K562 (cell line): ENCODE data around the gene GPRIN1. TPM values are rescaled to one million over a fixed set of nuclear protein-coding genes. Genes with fewer than 3 reads are reported as not detected.

Source experiments
- BCOR ChIP-seq: fragments of 450-650 bp; IDR thresholded peaks from 2 replicates; pipeline ENCODE4 v1.6.1; 2016
- CBX5 ChIP-seq: IDR thresholded peaks from 2 replicates; pipeline ENCODE4 v1.6.1; 2014; ENCODE audit warnings: low read depth, borderline replicate concordance
- DIDO1 ChIP-seq: fragments of 450-650 bp; IDR thresholded peaks from 2 replicates; pipeline ENCODE4 v1.6.1; 2016; ENCODE audit warnings: low read depth, missing biosample characterization, missing genetic modification characterization
- ELF1 ChIP-seq: fragments of 200-800 bp; sonication (Bioruptor generic); IDR thresholded peaks from 2 replicates; pipeline ENCODE4 v1.6.1; 2016; ENCODE audit warnings: missing genetic modification characterization, missing compliant biosample characterization
- FOXP1 ChIP-seq: sonication (generic); formaldehyde crosslinking; IDR thresholded peaks from 2 replicates; pipeline ENCODE4 v1.8.0; 2022; ENCODE audit warnings: mild to moderate bottlenecking, missing genetic modification reagents
- GABPB2 ChIP-seq: fragments of 250-450 bp; sonication (Bioruptor Pico); conservative IDR thresholded peaks from 2 replicates; pipeline ENCODE4 v1.5.1; 2021; ENCODE audit warnings: mild to moderate bottlenecking
- JUN ChIP-seq, 2 experiments: sonication (generic) in 1 of 2; formaldehyde crosslinking in 1 of 2; IDR thresholded peaks; 2 replicates each; pipeline versions ENCODE4 v1.6.1 to v1.8.0; 2012 to 2022; ENCODE audit warnings: borderline replicate concordance in 2 of 2, mild to moderate bottlenecking in 2 of 2, improper control_type of control experiment in 1 of 2, low read depth in 1 of 2, low read length in 1 of 2, missing genetic modification reagents in 1 of 2
- NBN ChIP-seq: fragments of 450-650 bp; IDR thresholded peaks from 2 replicates; pipeline ENCODE4 v1.6.1; 2016; ENCODE audit warnings: low read depth, mild to moderate bottlenecking
- NFE2 ChIP-seq: IDR thresholded peaks from 2 replicates; pipeline ENCODE4 v1.6.1; 2014; ENCODE audit warnings: antibody characterized with exemption, low read depth
- NUFIP1 ChIP-seq: fragments of 450-650 bp; IDR thresholded peaks from 2 replicates; pipeline ENCODE4 v1.6.1; 2018; ENCODE audit not compliant: partially characterized antibody
- POLR2H ChIP-seq: IDR thresholded peaks from 2 replicates; pipeline ENCODE4 v1.6.1; 2016; ENCODE audit warnings: missing genetic modification characterization, low read depth, mild to moderate bottlenecking, control low read depth, missing compliant biosample characterization, moderate library complexity
- POLR3G ChIP-seq: IDR thresholded peaks from 2 replicates; pipeline ENCODE4 v1.6.1; 2011; ENCODE audit not compliant: insufficient read length, insufficient replicate concordance; ENCODE audit errors: extremely low read depth
- RBM15 ChIP-seq: fragments of 200-400 bp; formaldehyde crosslinking; IDR thresholded peaks from 2 replicates; pipeline ENCODE4 v1.6.1; 2018; ENCODE audit warnings: mild to moderate bottlenecking, low read length, moderate library complexity; ENCODE audit not compliant: insufficient read depth
- SMAD1 ChIP-seq: fragments of 150-350 bp; IDR thresholded peaks from 2 replicates; pipeline ENCODE4 v1.6.1; 2014; ENCODE audit warnings: low read length, low read depth; ENCODE audit not compliant: partially characterized antibody
- SMAD3 ChIP-seq: fragments of 450-650 bp; formaldehyde crosslinking; conservative IDR thresholded peaks from 2 replicates; pipeline ENCODE4 v1.4.0; 2020; ENCODE audit warnings: mild to moderate bottlenecking
- SREBF2 ChIP-seq: sonication (generic); formaldehyde crosslinking; IDR thresholded peaks from 2 replicates; pipeline ENCODE4 v1.4.0; 2020; ENCODE audit warnings: mild to moderate bottlenecking, missing genetic modification reagents
- TBL1XR1 ChIP-seq, 2 experiments: IDR thresholded peaks; 2 replicates each; pipeline ENCODE4 v1.6.1; 2012; ENCODE audit warnings: improper control_type of control experiment in 2 of 2, low read length in 2 of 2, mild to moderate bottlenecking in 1 of 2
- TCF7 ChIP-seq: sonication (generic); IDR thresholded peaks from 2 replicates; pipeline ENCODE4 v1.6.1; 2016; ENCODE audit warnings: antibody characterized with exemption, borderline replicate concordance
- TEAD1 ChIP-seq, 2 experiments: fragments of 450-650 bp in 1 of 2; sonication (generic) in 1 of 2; formaldehyde crosslinking; IDR thresholded peaks; 2 replicates each; pipeline versions ENCODE4 v1.4.0 to v1.8.0; 2020 to 2022; ENCODE audit warnings: mild to moderate bottlenecking in 2 of 2, missing genetic modification reagents in 1 of 2
- TEAD4 ChIP-seq, 2 experiments: sonication (generic) in 1 of 2; formaldehyde crosslinking in 1 of 2; IDR thresholded peaks; 2 replicates each; pipeline versions ENCODE4 v1.6.1 to v1.8.0; 2012 to 2022; ENCODE audit warnings: borderline replicate concordance in 1 of 2, inconsistent platforms in 1 of 2, low read length in 1 of 2, mild to moderate bottlenecking in 1 of 2, missing genetic modification reagents in 1 of 2
- ZBTB49 ChIP-seq: sonication (generic); formaldehyde crosslinking; IDR thresholded peaks from 2 replicates; pipeline ENCODE4 v1.8.0; 2022; ENCODE audit warnings: missing genetic modification reagents, mild to moderate bottlenecking, borderline replicate concordance
- ZBTB7A ChIP-seq: IDR thresholded peaks from 2 replicates; pipeline ENCODE4 v1.6.1; 2011; ENCODE audit warnings: low read depth, mild to moderate bottlenecking, low read length, moderate library complexity, borderline replicate concordance; ENCODE audit not compliant: control insufficient read depth
- ZFPM2 ChIP-seq: fragments of 250-450 bp; sonication (Bioruptor Pico); IDR thresholded peaks from 2 replicates; pipeline ENCODE4 v1.5.1; 2022; ENCODE audit warnings: mild to moderate bottlenecking
- ZKSCAN1 ChIP-seq: fragments of 150-350 bp; IDR thresholded peaks from 2 replicates; pipeline ENCODE4 v1.6.1; 2016; ENCODE audit warnings: low read depth, low read length
- ZNF140 ChIP-seq: fragments of 250-450 bp; sonication (Bioruptor Pico); IDR thresholded peaks from 2 replicates; pipeline ENCODE4 v1.8.0; 2021; ENCODE audit warnings: moderate library complexity, mild to moderate bottlenecking, inconsistent platforms
- ZNF175 ChIP-seq: fragments of 200-800 bp; sonication (Bioruptor generic); IDR thresholded peaks from 2 replicates; pipeline ENCODE4 v1.6.1; 2016; ENCODE audit warnings: low read depth, mild to moderate bottlenecking, missing genetic modification characterization, missing compliant biosample characterization
- polyA plus RNA-seq, 8 experiments: library from polyadenylated mRNA; depleted of rRNA in 4 of 8; stranded (reverse) in 5 of 8; unstranded in 3 of 8; fragments of >200 nt; fragmentation: Nextera tagmentation in 2 of 8; fragmentation: Illumina TruSeq in 1 of 8; extraction: Ambion mirVana in 2 of 8; extraction: Trizol in 1 of 8; gene quantifications; 2 replicates each; pipeline versions ENCODE4 v1.2.1 to v1.2.3, GENCODE V29; 2011 to 2014; ENCODE audit warnings: inconsistent platforms in 1 of 8, missing spikeins in 1 of 8
- total RNA-seq, 7 experiments: library from RNA; depleted of rRNA in 6 of 7; stranded (reverse); fragments of >200 nt in 6 of 7; fragmentation: Illumina TruSeq in 2 of 7; extraction: Trizol in 2 of 7; gene quantifications; 2 replicates each; pipeline versions ENCODE4 v1.2.1 to v1.2.3, GENCODE V29; 2011 to 2021; ENCODE audit warnings: low replicate concordance in 1 of 7

The GPRIN1 gene
- total and polyA plus RNA-seq, 9 of the 15 experiments (the other 6 are each of a cell fraction or from before 2014, with no cell fraction given), result 0.15 to 11.6 (median 4.4) TPM

- TF ChIP-seq ZBTB49 (CRISPR knock-in tag), result no peak
- no peak for TF ChIP-seq NUFIP1
- peak; percentile 96 for TF ChIP-seq TEAD4 (IDR thresholded peaks at IDR 0.05; ENCODE audit: low read length)
- TF ChIP-seq TEAD4 (CRISPR knock-in tag; IDR thresholded peaks at IDR 0.05; ENCODE audit: borderline replicate concordance), result no peak
- TF ChIP-seq SMAD1, result no peak
- peak; percentile 85 for TF ChIP-seq BCOR
- TF ChIP-seq CBX5, result no peak
- TF ChIP-seq JUN (IDR thresholded peaks at IDR 0.05; ENCODE audit: borderline replicate concordance, low read depth, low read length), result no peak
- TF ChIP-seq JUN (CRISPR knock-in tag; IDR thresholded peaks at IDR 0.05; ENCODE audit: borderline replicate concordance), result no peak
- no peak for TF ChIP-seq RBM15
- no peak for TF ChIP-seq ELF1 (tag)
- no peak for TF ChIP-seq ZNF140 (CRISPR knock-in tag)
- no peak; the same call in 1 of the 2 replicates for TF ChIP-seq NFE2
- TF ChIP-seq ZNF175 (CRISPR knock-in tag), result no peak
- 0 out of 4 replicates have a peak, but pooled peaks of 1 of the 2 experiments have one; percentile 35 for TF ChIP-seq TEAD1 (CRISPR knock-in tag; IDR thresholded peaks at IDR 0.05)
- TF ChIP-seq TBL1XR1 (IDR thresholded peaks at IDR 0.05; ENCODE audit: low read length in 2 of 2), result peak; percentile 70; a peak in 2 of 4 replicates
- no peak for TF ChIP-seq NBN
- no peak for TF ChIP-seq TCF7
- TF ChIP-seq POLR2H (tag), result no peak
- no peak for TF ChIP-seq DIDO1
- no peak for TF ChIP-seq GABPB2 (CRISPR knock-in tag)
- no peak for TF ChIP-seq SMAD3 (CRISPR knock-in tag)
- no peak for TF ChIP-seq FOXP1
- no peak for TF ChIP-seq ZFPM2
- TF ChIP-seq ZKSCAN1, result peak; percentile 31; the same call in 1 of the 2 replicates
- no peak for TF ChIP-seq SREBF2
- no peak for TF ChIP-seq ZBTB7A
- TF ChIP-seq POLR3G, result no peak
Observed at GRCh38 chr5:176648474-176649194, 38.7 kb upstream of the GPRIN1 start (continued).
